ENCODE measurements around the gene ZNF579.
"Not testable (repeated sequence)": the region's sequence is repeated elsewhere in the genome, so short reads cannot be mapped to it uniquely, and the experiment has no call there.

Gene ZNF579

GRCh38 chr19:55536951-55537740 is 43.5 kb downstream of the ZNF579 start, which contains the start of gene SBK2:
Gene SBK2, minus strand, starts transcription at chr19:55537133. Its CDS starts 839 bp downstream, at chr19:55536294.
- DNase-seq: no peak

- DNase-seq: no peak
Measured at GRCh38 chr19:55536366-55536765, 44.3 kb downstream of the ZNF579 start.

- DNase-seq: no peak
Measured at GRCh38 chr19:55535965-55536350, 44.7 kb downstream of the ZNF579 start.

- no peak for DNase-seq
Measured at GRCh38 chr19:55535173-55535964, 45.3 kb downstream of the ZNF579 start.

- DNase-seq: not testable (repeated sequence)
Measured at GRCh38 chr19:55534280-55534679, 46.4 kb downstream of the ZNF579 start.

- no peak for DNase-seq
Measured at GRCh38 chr19:55530996-55531395, 49.7 kb downstream of the ZNF579 start.

- no peak for DNase-seq
Measured at GRCh38 chr19:55529636-55530234, 50.9 kb downstream of the ZNF579 start.

- DNase-seq: no peak
Measured at GRCh38 chr19:55528030-55528803, 52.4 kb downstream of the ZNF579 start.

GRCh38 chr19:55527197-55528029 is 53.2 kb downstream of the ZNF579 start:
- no peak for DNase-seq
